Measurements from ENCODE around the gene PIGU.

The PIGU gene

DNA sequence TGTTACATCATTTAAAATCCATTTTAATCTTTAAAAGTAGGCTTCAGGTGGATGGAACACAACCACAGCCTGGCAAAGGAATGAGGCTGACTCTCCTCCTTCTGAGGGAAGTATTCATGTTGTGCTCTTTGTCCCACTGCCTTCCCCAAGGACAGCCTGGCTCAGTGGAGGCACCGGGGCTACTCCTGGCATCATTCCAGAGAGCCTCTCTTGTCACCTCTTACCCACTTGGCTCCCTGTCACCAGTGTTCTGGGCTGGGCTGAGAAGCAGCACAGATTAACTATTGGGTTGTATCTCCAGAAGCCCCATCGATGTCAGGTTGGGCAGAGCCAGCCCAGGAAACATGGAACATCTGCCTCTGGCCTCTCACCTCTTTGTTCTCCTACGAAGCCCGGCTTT is 16.5 kb upstream of the PIGU start:
- H2BK15ac ChIP-seq (replicated peaks; ENCODE audit: low read depth): no peak overlapping the region
- no peak overlapping the region for H4K5ac ChIP-seq (ENCODE audit: low read length)
- no peak overlapping the region for H3K56ac ChIP-seq (ENCODE audit: low read length)
- H3K4me1 ChIP-seq (ENCODE audit: control insufficient read depth, low read depth, low read length): no peaks in the 10 kb centered on the region
- no peak overlapping the region for H3K4ac ChIP-seq (ENCODE audit: low read depth, low read length)
- no peak overlapping the region for H2BK120ac ChIP-seq (ENCODE audit: low read depth, low read length)
- no peaks in the 10 kb centered on the region for H3K36me3 ChIP-seq (ENCODE audit: control insufficient read depth, insufficient read depth, low read length)
- no peak for DNase-seq
- H3K4me3 ChIP-seq (ENCODE audit: low read length): no peak overlapping the region
- H3K79me1 ChIP-seq (ENCODE audit: low read length): no peaks in the 10 kb centered on the region
- no peak overlapping the region for H3K18ac ChIP-seq (ENCODE audit: low read length)
- H3K9ac ChIP-seq (ENCODE audit: low read length): no peak overlapping the region
- H4K8ac ChIP-seq (ENCODE audit: low read depth, low read length): no peak overlapping the region
- H3K4me2 ChIP-seq (ENCODE audit: low read length): no peak overlapping the region
- H2AK5ac ChIP-seq (ENCODE audit: low read length): no peak overlapping the region
- no peaks in the 10 kb centered on the region for H3K79me2 ChIP-seq (ENCODE audit: control insufficient read depth, insufficient read depth, low read length)
- WGBS (ENCODE audit: extremely low coverage, insufficient coverage, low lambda C conversion rate): no CpG with 5 or more reads among the region's 4 CpGs
- H3K23ac ChIP-seq (ENCODE audit: low read length): no peak overlapping the region
- no peak overlapping the region for H3K27ac ChIP-seq (ENCODE audit: low read depth, low read length)
- no peak overlapping the region for H2BK5ac ChIP-seq (ENCODE audit: low read length)
- H3K27me3 ChIP-seq (ENCODE audit: insufficient read depth, low read length, poor library complexity): no peaks in the 10 kb centered on the region

DNA sequence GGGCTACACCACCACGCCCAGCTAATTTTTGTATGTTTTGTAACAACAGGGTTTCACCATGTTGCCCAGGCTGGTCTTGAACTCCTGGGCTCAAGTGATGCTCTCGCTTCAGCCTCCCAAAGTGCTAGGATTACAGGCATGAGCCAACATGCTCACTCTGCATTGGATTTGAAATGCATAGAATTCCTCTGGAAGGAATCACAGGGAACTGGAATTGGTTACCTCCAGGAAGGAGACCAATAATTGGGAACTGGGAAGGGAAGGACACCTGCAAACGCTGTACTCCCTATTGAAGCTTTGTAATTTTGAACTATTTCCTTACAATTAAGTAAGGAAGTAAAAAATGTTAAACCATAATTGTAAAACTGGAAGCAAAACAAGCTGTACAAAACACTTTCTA is 14.9 kb upstream of the PIGU start:
- no peaks in the 10 kb centered on the region for H3K36me3 ChIP-seq (ENCODE audit: control insufficient read depth, insufficient read depth, low read length)
- no peak overlapping the region for H2BK15ac ChIP-seq (replicated peaks; ENCODE audit: low read depth)
- H2BK5ac ChIP-seq (ENCODE audit: low read length): no peak overlapping the region
- no peak for DNase-seq
- no peaks in the 10 kb centered on the region for H3K79me2 ChIP-seq (ENCODE audit: control insufficient read depth, insufficient read depth, low read length)
- no peak overlapping the region for H3K56ac ChIP-seq (ENCODE audit: low read length)
- no peaks in the 10 kb centered on the region for H3K79me1 ChIP-seq (ENCODE audit: low read length)
- H3K4me3 ChIP-seq (ENCODE audit: low read length): no peak overlapping the region
- no peaks in the 10 kb centered on the region for H3K4me1 ChIP-seq (ENCODE audit: control insufficient read depth, low read depth, low read length)
- H3K4ac ChIP-seq (ENCODE audit: low read depth, low read length): no peak overlapping the region
- WGBS (ENCODE audit: extremely low coverage, insufficient coverage, low lambda C conversion rate): no CpG with 5 or more reads among the region's 3 CpGs
- H3K4me2 ChIP-seq (ENCODE audit: low read length): no peak overlapping the region
- no peak overlapping the region for H2AK5ac ChIP-seq (ENCODE audit: low read length)
- H3K9ac ChIP-seq (ENCODE audit: low read length): no peak overlapping the region
- H4K5ac ChIP-seq (ENCODE audit: low read length): no peak overlapping the region
- no peak overlapping the region for H3K27ac ChIP-seq (ENCODE audit: low read depth, low read length)
- H3K27me3 ChIP-seq (ENCODE audit: insufficient read depth, low read length, poor library complexity): no peaks in the 10 kb centered on the region
- no peak overlapping the region for H4K8ac ChIP-seq (ENCODE audit: low read depth, low read length)
- H3K23ac ChIP-seq (ENCODE audit: low read length): no peak overlapping the region
- no peak overlapping the region for H3K18ac ChIP-seq (ENCODE audit: low read length)
- H2BK120ac ChIP-seq (ENCODE audit: low read depth, low read length): no peak overlapping the region

DNA sequence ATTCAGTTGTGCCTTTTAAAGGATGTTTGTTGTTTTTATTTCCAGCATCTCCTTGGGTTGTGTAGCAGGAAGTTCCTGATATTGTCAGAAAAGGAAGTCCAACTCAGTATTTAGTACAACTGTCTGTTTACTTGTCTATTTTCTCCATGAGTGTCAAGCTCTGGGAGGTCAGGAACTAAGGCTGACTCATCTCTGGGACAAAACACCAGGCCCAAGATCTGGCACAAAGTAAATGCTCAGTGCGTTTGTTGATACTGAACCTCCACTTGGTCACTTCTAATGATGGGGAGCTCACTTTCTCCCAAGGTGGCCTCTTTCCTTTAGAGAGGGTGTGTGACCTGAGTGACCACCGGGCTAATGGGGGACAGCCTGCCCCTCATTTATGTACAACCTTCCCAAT is 12.6 kb upstream of the PIGU start:
- Histone ChIP-seq H3K23ac (ENCODE audit: low read length) (no peak overlapping the region), H2AK5ac (ENCODE audit: low read length) (no peak overlapping the region), H2BK15ac (replicated peaks; ENCODE audit: low read depth) (no peak overlapping the region), H4K5ac (ENCODE audit: low read length) (no peak overlapping the region), H3K9ac (ENCODE audit: low read length) (no peak overlapping the region), H3K79me1 (ENCODE audit: low read length) (no peaks in the 10 kb centered on the region), H3K4ac (ENCODE audit: low read depth, low read length) (no peak overlapping the region), H3K4me3 (ENCODE audit: low read length) (no peak overlapping the region), H4K8ac (ENCODE audit: low read depth, low read length) (no peak overlapping the region), H3K4me2 (ENCODE audit: low read length) (no peak overlapping the region), H3K36me3 (ENCODE audit: control insufficient read depth, insufficient read depth, low read length) (no peaks in the 10 kb centered on the region), H2BK120ac (ENCODE audit: low read depth, low read length) (no peak overlapping the region), H3K27ac (ENCODE audit: low read depth, low read length) (no peak overlapping the region), H3K79me2 (ENCODE audit: control insufficient read depth, insufficient read depth, low read length) (no peaks in the 10 kb centered on the region), H3K4me1 (ENCODE audit: control insufficient read depth, low read depth, low read length) (no peaks in the 10 kb centered on the region), H2BK5ac (ENCODE audit: low read length) (no peak overlapping the region), H3K27me3 (ENCODE audit: insufficient read depth, low read length, poor library complexity) (no peaks in the 10 kb centered on the region), H3K18ac (ENCODE audit: low read length) (no peak overlapping the region), H3K56ac (ENCODE audit: low read length) (no peak overlapping the region)
- DNase-seq: no peak
- WGBS (ENCODE audit: extremely low coverage, insufficient coverage, low lambda C conversion rate): no CpG with 5 or more reads among the region's 2 CpGs

DNA sequence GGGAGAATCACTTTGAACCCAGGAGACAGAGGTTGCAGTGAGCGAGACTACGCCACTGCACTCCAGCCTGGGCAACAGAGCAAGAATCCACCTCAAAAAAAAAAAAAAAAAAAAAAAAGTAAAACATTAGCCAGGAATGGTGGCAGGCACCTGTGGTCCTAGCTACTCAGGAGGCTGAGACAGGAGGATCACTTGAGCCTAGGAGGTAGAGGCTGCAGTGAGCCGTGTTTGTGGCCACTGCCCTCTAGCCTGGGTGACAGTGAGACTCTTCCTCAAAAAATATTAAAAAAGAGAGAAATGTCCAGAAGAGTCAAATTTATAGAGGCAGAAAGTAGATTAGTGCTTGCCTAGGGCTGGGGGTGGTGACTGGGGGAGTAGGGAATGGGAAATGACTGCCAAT is 6.8 kb upstream of the PIGU start:
- H3K36me3 ChIP-seq (ENCODE audit: control insufficient read depth, insufficient read depth, low read length): no peaks in the 10 kb centered on the region
- no peak overlapping the region for H3K9ac ChIP-seq (ENCODE audit: low read length)
- no peaks in the 10 kb centered on the region for H3K79me2 ChIP-seq (ENCODE audit: control insufficient read depth, insufficient read depth, low read length)
- H4K5ac ChIP-seq (ENCODE audit: low read length): no peak overlapping the region
- no peaks in the 10 kb centered on the region for H3K27me3 ChIP-seq (ENCODE audit: insufficient read depth, low read length, poor library complexity)
- no CpG with 5 or more reads among the region's 3 CpGs for WGBS (ENCODE audit: extremely low coverage, insufficient coverage, low lambda C conversion rate)
- H3K23ac ChIP-seq (ENCODE audit: low read length): no peak overlapping the region
- H3K4me3 ChIP-seq (ENCODE audit: low read length): no peak overlapping the region
- H3K79me1 ChIP-seq (ENCODE audit: low read length): no peaks in the 10 kb centered on the region
- H2BK15ac ChIP-seq (replicated peaks; ENCODE audit: low read depth): no peak overlapping the region
- no peak overlapping the region for H3K4me2 ChIP-seq (ENCODE audit: low read length)
- H2AK5ac ChIP-seq (ENCODE audit: low read length): no peak overlapping the region
- H3K18ac ChIP-seq (ENCODE audit: low read length): no peak overlapping the region
- H3K4ac ChIP-seq (ENCODE audit: low read depth, low read length): no peak overlapping the region
- H2BK120ac ChIP-seq (ENCODE audit: low read depth, low read length): no peak overlapping the region
- H3K4me1 ChIP-seq (ENCODE audit: control insufficient read depth, low read depth, low read length): no peaks in the 10 kb centered on the region
- no peak overlapping the region for H2BK5ac ChIP-seq (ENCODE audit: low read length)
- no peak overlapping the region for H3K27ac ChIP-seq (ENCODE audit: low read depth, low read length)
- DNase-seq: no peak
- H3K56ac ChIP-seq (ENCODE audit: low read length): no peak overlapping the region
- H4K8ac ChIP-seq (ENCODE audit: low read depth, low read length): no peak overlapping the region

DNA sequence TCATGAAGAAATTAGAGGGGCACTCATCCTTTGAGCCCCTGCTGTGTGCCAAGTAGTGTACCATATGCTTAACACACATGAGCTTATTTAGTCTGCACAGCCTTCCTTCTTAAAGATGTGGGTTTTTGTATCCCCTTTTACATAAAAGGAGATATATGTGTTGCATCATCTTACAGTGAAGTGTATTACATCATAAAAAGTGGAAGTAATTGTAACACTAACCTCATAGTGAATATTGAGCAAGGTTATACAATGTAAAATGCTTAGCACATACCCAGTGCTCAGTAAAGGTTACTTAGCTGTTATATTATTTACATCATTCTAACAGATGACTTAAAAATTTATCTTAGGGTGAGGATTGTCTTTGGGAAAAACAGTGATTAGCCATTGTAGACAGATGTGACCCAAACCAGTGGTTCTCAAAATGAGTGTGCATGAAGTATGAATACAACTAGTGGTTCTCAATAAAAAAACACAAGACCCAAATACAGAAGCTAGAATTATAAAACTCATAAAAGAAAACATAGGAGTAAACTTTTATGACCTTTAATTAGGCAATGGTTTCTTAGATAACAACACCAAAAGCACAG is 3.8 kb upstream of the PIGU start:
- Histone ChIP-seq H3K36me3 (ENCODE audit: control insufficient read depth, insufficient read depth, low read length) (no peaks in the 10 kb centered on the region), H2AK5ac (ENCODE audit: low read length) (no peak overlapping the region), H3K4me3 (ENCODE audit: low read length) (no peak overlapping the region), H3K79me1 (ENCODE audit: low read length) (no peaks in the 10 kb centered on the region), H3K56ac (ENCODE audit: low read length) (no peak overlapping the region), H3K27ac (ENCODE audit: low read depth, low read length) (no peak overlapping the region), H4K5ac (ENCODE audit: low read length) (no peak overlapping the region), H3K4me1 (ENCODE audit: control insufficient read depth, low read depth, low read length) (no peaks in the 10 kb centered on the region), H2BK120ac (ENCODE audit: low read depth, low read length) (no peak overlapping the region), H2BK15ac (replicated peaks; ENCODE audit: low read depth) (no peak overlapping the region), H4K8ac (ENCODE audit: low read depth, low read length) (no peak overlapping the region), H2BK5ac (ENCODE audit: low read length) (no peak overlapping the region), H3K79me2 (ENCODE audit: control insufficient read depth, insufficient read depth, low read length) (no peaks in the 10 kb centered on the region), H3K23ac (ENCODE audit: low read length) (no peak overlapping the region), H3K4ac (ENCODE audit: low read depth, low read length) (no peak overlapping the region), H3K27me3 (ENCODE audit: insufficient read depth, low read length, poor library complexity) (no peaks in the 10 kb centered on the region), H3K9ac (ENCODE audit: low read length) (no peak overlapping the region), H3K18ac (ENCODE audit: low read length) (no peak overlapping the region), H3K4me2 (ENCODE audit: low read length) (no peak overlapping the region)
- DNase-seq: no peak

DNA sequence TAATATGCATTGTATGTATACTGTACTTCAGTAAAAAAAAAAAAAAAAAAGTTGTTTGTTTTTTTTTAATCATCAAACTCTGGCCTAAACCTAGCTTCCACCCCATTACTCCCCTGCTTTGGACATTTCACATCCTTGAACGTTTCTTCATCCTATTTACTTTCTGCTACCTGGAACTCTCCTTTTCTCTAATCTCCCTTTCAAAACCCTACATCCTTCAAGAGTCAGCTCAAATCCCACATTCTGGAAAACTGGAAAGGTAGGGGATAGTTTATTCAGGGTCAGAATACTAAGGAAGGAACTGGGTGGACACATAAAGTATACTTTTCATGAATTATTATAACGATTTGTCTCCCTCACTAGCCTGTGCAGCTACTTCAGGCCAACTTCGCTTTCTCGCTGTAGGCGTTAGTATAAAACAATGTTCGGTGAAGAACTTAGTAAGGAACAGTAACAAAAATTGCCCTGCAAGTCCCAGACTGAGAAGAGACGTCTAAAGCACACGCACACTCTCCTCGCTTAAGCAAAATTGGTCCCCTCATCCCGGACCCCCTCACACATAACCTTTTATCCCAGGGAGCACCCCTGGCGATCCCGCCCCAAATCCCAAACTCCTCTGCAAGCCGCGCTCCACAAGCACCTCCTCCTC is 775 bp downstream of the PIGU start:
- Histone ChIP-seq H3K18ac (ENCODE audit: low read length) (peak overlapping the region; percentile 35), H3K56ac (ENCODE audit: low read length) (peak overlapping the region; percentile 90), H3K4me1 (ENCODE audit: control insufficient read depth, low read depth, low read length) (no peaks in the 10 kb centered on the region), H2AK5ac (ENCODE audit: low read length) (no peak overlapping the region), H3K27me3 (ENCODE audit: insufficient read depth, low read length, poor library complexity) (no peaks in the 10 kb centered on the region), H4K8ac (ENCODE audit: low read depth, low read length) (no peak overlapping the region), H2BK120ac (ENCODE audit: low read depth, low read length) (no peak overlapping the region), H3K79me1 (ENCODE audit: low read length) (no peaks in the 10 kb centered on the region), H3K27ac (ENCODE audit: low read depth, low read length) (peak overlapping the region; percentile 12), H3K36me3 (ENCODE audit: control insufficient read depth, insufficient read depth, low read length) (no peaks in the 10 kb centered on the region), H3K4ac (ENCODE audit: low read depth, low read length) (no peak overlapping the region), H4K5ac (ENCODE audit: low read length) (peak overlapping the region; percentile 87), H2BK15ac (replicated peaks; ENCODE audit: low read depth) (no peak overlapping the region), H3K4me3 (ENCODE audit: low read length) (peak overlapping the region; percentile 88), H2BK5ac (ENCODE audit: low read length) (no peak overlapping the region), H3K23ac (ENCODE audit: low read length) (no peak overlapping the region), H3K4me2 (ENCODE audit: low read length) (peak overlapping the region; percentile 87), H3K9ac (ENCODE audit: low read length) (peak overlapping the region; percentile 89), H3K79me2 (ENCODE audit: control insufficient read depth, insufficient read depth, low read length) (no peaks in the 10 kb centered on the region)
- no CpG with 5 or more reads among the region's 14 CpGs for WGBS (ENCODE audit: extremely low coverage, insufficient coverage, low lambda C conversion rate)
- no peak for DNase-seq

All from mesendoderm (in vitro differentiated cells).